OCI-LY7 (cell line): ENCODE results near the gene DUSP19.

Source experiments
- CTCF ChIP-seq: fragments of 200-600 bp; sonication (generic); conservative IDR thresholded peaks from 2 replicates; pipeline ENCODE4 v1.5.1; 2014; ENCODE audit warnings: mild to moderate bottlenecking, antibody characterized with exemption, low read length, moderate library complexity, mixed read lengths
- EZH2phosphoT487 ChIP-seq: fragments of 200-600 bp; sonication (generic); IDR thresholded peaks from 2 replicates; pipeline ENCODE4 v1.6.1; 2018; ENCODE audit warnings: low read depth, borderline replicate concordance, mild to moderate bottlenecking, mixed run types, antibody characterized with exemption, low read length, moderate library complexity, mixed read lengths

DNA sequence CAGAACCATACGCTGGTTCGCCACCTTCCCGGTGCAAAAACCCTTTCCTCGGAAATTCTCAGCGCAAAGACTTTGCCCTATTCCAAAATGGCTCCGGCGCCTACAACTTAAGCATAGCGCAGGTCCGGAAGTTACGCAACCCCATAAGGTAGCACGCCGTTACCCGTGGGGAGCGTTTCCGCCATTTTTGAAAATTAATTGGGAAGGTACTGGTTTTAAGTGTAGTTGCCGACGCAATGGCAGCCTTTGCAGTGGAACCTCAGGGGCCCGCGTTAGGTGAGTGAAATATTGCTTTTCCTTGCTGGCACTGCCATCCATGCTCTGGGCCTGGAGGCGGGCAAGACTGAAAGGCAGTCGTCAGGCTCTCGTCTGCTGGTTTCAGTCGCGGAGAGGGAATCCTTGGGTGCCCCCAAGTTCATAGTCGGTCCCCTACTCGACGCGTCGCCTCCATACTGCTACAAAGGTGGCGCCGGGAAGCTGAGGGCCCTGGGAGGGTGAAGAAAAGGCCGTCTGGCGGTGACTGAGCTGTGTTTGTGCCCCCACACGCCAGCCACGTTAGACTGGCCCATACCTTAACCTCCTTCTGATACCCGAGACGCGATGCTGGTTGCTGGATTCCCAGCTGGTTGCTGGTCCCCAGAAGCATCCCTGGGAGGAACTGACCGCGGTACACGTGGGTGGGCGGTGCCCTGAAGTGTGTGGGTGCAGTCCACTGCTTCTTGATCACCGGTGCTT is 45.8 kb downstream of the DUSP19 start, which contains the start of gene NUP35:
- no peak for TF ChIP-seq CTCF
- TF ChIP-seq EZH2phosphoT487 = no peak
